AG09319 (cell line): ENCODE results near the gene DISP1.

Experiments used
- DNase-seq: peaks from one replicate; pipeline ENCODE4 v3.0.0-alpha.2; 2010; ENCODE audit warnings: low read depth; ENCODE audit errors: extremely low read depth
- CTCF ChIP-seq: IDR thresholded peaks from 2 replicates; pipeline ENCODE4 v1.5.1; 2011; ENCODE audit warnings: low read depth, mild to moderate bottlenecking, inconsistent platforms, low read length, moderate library complexity

DISP1 gene

DNA sequence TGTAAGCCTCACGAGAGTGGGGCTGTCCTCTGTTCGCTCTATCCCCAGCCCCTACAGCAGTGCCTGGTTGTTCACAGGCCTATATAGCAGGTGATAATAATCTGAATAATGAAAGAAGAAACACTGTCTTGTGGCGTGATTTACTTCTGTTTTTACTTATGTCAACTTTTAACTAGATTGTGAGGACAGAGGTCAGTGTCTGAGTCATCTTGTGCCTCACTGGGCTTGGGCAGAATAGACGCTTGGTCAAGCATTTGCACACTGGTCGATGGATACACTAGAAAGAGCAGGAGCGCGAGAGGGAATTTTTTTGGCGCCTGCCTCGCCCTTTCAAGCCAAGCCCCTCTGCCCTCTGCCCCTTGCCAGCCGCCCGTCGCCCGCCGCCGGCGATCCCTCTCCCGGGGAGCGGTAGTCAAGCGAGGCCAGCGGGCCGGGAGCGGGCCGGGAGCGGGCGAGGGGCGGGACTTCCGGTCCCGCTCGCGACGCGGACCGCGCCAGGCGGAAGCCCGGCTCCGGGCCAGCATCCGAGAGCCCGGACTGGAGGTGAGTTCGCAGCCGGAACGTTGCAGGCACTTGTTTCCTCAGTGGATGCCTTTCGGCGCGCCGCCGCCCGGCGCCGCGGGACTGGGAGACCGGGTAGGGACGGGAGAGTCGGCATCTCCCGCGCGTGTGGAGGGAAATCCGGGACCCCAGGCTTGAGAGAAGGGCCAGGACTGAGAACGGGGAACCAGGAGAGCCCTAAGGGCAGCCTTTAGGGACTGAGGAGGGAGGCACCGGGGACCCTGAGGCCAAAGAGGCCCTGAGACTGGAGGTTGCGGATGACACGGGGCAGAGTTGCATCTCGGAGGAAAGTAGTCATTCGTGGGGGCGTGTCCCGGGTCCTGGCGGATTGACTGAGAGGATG, at the start of gene DISP1:
DISP1 (plus strand) TSS at position 504 of the 904 bp plus-strand sequence. CDS start 127,785 bp downstream, outside the sequence.
- no peak for TF ChIP-seq CTCF
- no peak for DNase-seq

DNA sequence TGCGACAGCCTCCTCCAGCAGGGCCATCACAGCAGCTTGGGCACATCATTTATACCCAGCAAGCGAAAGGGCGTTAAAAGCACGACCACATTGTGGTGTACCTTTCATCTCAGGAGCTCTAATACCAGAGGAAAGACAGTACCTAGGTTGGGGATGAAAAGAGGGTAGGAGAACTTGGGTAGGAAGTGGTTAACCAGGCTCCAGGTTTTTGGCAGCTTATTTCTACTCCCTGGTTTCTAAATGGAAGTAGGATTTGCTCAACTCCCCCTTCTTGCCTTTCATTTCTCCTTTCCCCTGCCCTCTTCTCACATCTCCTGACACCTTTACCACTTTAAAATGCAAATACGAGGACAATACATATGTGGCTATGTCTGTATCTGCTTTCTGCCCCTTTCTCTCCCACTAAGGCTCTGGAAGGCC, 47.7 kb upstream of the DISP1 start:
- no peak for TF ChIP-seq CTCF
- no peak for DNase-seq

GRCh38 chr1:222768592-222768991, 46.2 kb upstream of the DISP1 start:
- no peak for DNase-seq
- no peak for TF ChIP-seq CTCF

DNA sequence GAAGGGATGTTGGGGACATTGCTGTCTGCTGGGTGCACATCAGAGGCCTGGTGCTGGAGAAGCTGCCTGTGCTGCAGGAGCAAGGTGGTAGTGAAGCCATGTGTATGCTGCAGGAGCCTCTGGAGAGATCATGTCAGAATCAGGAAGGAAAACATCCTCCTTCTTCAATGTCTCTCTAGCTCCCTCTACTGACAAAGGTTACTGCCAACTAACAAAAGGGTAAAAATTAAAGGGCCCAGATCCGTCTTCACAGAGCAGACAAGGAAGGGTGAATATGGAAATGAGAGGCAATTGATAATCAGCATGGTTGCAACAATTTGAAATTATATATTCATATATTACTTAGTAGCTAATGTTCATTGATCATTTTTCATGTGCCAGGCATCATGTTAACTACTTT, 45.7 kb upstream of the DISP1 start:
- no peak for TF ChIP-seq CTCF
- no peak for DNase-seq

- no peak for TF ChIP-seq CTCF
- no peak for DNase-seq
Observed at GRCh38 chr1:222769971-222770620, 44.7 kb upstream of the DISP1 start.

- no peak for TF ChIP-seq CTCF
- DNase-seq = no peak
Observed at GRCh38 chr1:222772996-222773379, 41.9 kb upstream of the DISP1 start.

- TF ChIP-seq CTCF = no peak
- DNase-seq = no peak
Observed at GRCh38 chr1:222777463-222777862, 37.4 kb upstream of the DISP1 start.
